H1 (cell line): ENCODE data around the gene RMND1. TPM values are rescaled to one million over a fixed set of nuclear protein-coding genes. Genes with fewer than 3 reads are reported as not detected.

Source experiments
- BCL11A ChIP-seq, 2 experiments: IDR thresholded peaks; one replicate each; pipeline ENCODE4 v1.6.1; 2011; ENCODE audit warnings: low read depth in 2 of 2, low read length in 2 of 2, mild to moderate bottlenecking in 2 of 2
- EGR1 ChIP-seq: IDR thresholded peaks from 2 replicates; pipeline ENCODE4 v1.6.1; 2011; ENCODE audit warnings: low read depth, low read length, borderline replicate concordance
- FOSL1 ChIP-seq: IDR thresholded peaks from 2 replicates; pipeline ENCODE4 v1.6.1; 2011; ENCODE audit warnings: mild to moderate bottlenecking, low read depth, low read length, moderate library complexity; ENCODE audit not compliant: insufficient read depth
- HDAC2 ChIP-seq, 2 experiments: fragments of 300-600 bp in 1 of 2; sonication (generic) in 1 of 2; IDR thresholded peaks; 2 replicates each; pipeline ENCODE4 v1.6.1; 2011 to 2012; ENCODE audit warnings: low read depth in 2 of 2, low read length in 2 of 2, mild to moderate bottlenecking in 2 of 2, moderate library complexity in 2 of 2, borderline replicate concordance in 1 of 2, inconsistent platforms in 1 of 2
- KDM1A ChIP-seq: fragments of 200-600, 300-600 bp; sonication (generic); IDR thresholded peaks from 2 replicates; pipeline ENCODE4 v1.7.1; 2016; ENCODE audit warnings: mild to moderate bottlenecking, low read length, borderline replicate concordance
- PHF8 ChIP-seq: fragments of 200-600 bp; sonication (generic); conservative IDR thresholded peaks from 2 replicates; pipeline ENCODE4 v1.7.1; 2012; ENCODE audit warnings: low read depth, mild to moderate bottlenecking, inconsistent platforms, low read length, moderate library complexity
- SIN3A ChIP-seq, 2 experiments: IDR thresholded peaks in 1 of 2; conservative IDR thresholded peaks in 1 of 2; 2 replicates each; pipeline ENCODE4 v1.6.1; 2011 to 2012; ENCODE audit warnings: low read length in 2 of 2, improper control_type of control experiment in 1 of 2, low read depth in 1 of 2, mild to moderate bottlenecking in 1 of 2
- YY1 ChIP-seq: IDR thresholded peaks from 2 replicates; pipeline ENCODE4 v1.6.1; 2011; ENCODE audit warnings: low read depth, mild to moderate bottlenecking, low read length
- polyA plus RNA-seq, 7 experiments: library from polyadenylated mRNA; depleted of rRNA in 3 of 7; stranded (reverse) in 5 of 7; unstranded in 2 of 7; fragments of >200 nt in 5 of 7; fragments of 200-250 nt in 2 of 7; gene quantifications; 1 replicate in 5 of 7; 2 replicates in 1 of 7; 4 replicates in 1 of 7; pipeline versions ENCODE4 v1.2.1 to v1.2.3, GENCODE V29; 2011 to 2013; ENCODE audit warnings: missing spikeins in 2 of 7, mixed read lengths in 2 of 7
- total RNA-seq: library from RNA; stranded (reverse); fragmentation: NEBNext Ultra II Directional; extraction: Animal tissue kit (Norgen Biotek cat#: 25700); gene quantifications from 2 replicates; pipeline ENCODE4 v1.2.1, GENCODE V29; 2021
- TF ChIP-seq, protein P1 (sequence below): fragments of 300-600 bp; sonication (generic); IDR thresholded peaks from 2 replicates; pipeline ENCODE4 v1.7.1; 2012; ENCODE audit warnings: low read length, moderate library complexity, mild to moderate bottlenecking, inconsistent platforms; ENCODE audit not compliant: insufficient replicate concordance

Gene RMND1
- total and polyA plus RNA-seq, 2 of the 8 experiments (the other 6 are each of a cell fraction or from before 2014, with no cell fraction given), result 7.3 to 21.9 TPM

DNA sequence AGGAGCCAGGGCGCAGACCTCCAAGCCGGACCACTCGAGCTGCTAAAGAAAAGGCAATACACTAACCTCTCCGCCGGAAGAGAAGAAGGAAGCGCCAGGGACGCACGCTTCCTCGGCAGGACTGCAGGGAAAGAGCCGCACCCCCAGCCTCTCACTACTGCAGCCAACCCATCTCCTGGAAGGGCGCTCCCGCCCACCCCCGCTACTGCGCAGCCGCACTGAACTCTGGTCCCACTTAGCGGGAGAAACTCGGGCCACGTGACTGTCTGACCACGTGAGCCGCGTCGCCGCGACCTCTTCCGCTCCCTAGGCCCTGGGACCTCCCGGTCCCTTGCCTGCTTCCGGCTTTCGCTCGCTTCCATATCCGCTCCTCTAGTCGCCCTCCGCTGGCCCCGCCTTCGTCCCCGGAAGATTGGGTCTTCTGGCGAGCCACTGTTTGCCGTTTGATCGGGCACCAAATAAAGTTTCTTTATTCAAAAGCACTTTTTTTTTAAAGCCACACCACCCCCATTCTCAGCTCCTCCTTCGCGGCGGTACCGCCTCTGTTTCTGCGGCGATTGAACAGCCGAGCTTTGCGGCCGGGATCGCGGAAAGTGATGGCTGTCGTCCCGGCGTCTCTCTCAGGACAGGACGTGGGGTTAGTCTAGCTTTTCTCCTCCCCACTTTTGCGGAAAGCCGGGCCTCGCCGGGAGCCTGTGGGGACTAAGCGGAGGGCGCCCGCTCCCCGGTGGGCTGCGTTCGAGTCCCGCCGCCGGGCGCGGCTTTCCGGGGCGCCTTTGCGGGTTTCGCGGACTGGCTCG, at the start of gene RMND1 (continued):
- TF ChIP-seq, protein P1, sequence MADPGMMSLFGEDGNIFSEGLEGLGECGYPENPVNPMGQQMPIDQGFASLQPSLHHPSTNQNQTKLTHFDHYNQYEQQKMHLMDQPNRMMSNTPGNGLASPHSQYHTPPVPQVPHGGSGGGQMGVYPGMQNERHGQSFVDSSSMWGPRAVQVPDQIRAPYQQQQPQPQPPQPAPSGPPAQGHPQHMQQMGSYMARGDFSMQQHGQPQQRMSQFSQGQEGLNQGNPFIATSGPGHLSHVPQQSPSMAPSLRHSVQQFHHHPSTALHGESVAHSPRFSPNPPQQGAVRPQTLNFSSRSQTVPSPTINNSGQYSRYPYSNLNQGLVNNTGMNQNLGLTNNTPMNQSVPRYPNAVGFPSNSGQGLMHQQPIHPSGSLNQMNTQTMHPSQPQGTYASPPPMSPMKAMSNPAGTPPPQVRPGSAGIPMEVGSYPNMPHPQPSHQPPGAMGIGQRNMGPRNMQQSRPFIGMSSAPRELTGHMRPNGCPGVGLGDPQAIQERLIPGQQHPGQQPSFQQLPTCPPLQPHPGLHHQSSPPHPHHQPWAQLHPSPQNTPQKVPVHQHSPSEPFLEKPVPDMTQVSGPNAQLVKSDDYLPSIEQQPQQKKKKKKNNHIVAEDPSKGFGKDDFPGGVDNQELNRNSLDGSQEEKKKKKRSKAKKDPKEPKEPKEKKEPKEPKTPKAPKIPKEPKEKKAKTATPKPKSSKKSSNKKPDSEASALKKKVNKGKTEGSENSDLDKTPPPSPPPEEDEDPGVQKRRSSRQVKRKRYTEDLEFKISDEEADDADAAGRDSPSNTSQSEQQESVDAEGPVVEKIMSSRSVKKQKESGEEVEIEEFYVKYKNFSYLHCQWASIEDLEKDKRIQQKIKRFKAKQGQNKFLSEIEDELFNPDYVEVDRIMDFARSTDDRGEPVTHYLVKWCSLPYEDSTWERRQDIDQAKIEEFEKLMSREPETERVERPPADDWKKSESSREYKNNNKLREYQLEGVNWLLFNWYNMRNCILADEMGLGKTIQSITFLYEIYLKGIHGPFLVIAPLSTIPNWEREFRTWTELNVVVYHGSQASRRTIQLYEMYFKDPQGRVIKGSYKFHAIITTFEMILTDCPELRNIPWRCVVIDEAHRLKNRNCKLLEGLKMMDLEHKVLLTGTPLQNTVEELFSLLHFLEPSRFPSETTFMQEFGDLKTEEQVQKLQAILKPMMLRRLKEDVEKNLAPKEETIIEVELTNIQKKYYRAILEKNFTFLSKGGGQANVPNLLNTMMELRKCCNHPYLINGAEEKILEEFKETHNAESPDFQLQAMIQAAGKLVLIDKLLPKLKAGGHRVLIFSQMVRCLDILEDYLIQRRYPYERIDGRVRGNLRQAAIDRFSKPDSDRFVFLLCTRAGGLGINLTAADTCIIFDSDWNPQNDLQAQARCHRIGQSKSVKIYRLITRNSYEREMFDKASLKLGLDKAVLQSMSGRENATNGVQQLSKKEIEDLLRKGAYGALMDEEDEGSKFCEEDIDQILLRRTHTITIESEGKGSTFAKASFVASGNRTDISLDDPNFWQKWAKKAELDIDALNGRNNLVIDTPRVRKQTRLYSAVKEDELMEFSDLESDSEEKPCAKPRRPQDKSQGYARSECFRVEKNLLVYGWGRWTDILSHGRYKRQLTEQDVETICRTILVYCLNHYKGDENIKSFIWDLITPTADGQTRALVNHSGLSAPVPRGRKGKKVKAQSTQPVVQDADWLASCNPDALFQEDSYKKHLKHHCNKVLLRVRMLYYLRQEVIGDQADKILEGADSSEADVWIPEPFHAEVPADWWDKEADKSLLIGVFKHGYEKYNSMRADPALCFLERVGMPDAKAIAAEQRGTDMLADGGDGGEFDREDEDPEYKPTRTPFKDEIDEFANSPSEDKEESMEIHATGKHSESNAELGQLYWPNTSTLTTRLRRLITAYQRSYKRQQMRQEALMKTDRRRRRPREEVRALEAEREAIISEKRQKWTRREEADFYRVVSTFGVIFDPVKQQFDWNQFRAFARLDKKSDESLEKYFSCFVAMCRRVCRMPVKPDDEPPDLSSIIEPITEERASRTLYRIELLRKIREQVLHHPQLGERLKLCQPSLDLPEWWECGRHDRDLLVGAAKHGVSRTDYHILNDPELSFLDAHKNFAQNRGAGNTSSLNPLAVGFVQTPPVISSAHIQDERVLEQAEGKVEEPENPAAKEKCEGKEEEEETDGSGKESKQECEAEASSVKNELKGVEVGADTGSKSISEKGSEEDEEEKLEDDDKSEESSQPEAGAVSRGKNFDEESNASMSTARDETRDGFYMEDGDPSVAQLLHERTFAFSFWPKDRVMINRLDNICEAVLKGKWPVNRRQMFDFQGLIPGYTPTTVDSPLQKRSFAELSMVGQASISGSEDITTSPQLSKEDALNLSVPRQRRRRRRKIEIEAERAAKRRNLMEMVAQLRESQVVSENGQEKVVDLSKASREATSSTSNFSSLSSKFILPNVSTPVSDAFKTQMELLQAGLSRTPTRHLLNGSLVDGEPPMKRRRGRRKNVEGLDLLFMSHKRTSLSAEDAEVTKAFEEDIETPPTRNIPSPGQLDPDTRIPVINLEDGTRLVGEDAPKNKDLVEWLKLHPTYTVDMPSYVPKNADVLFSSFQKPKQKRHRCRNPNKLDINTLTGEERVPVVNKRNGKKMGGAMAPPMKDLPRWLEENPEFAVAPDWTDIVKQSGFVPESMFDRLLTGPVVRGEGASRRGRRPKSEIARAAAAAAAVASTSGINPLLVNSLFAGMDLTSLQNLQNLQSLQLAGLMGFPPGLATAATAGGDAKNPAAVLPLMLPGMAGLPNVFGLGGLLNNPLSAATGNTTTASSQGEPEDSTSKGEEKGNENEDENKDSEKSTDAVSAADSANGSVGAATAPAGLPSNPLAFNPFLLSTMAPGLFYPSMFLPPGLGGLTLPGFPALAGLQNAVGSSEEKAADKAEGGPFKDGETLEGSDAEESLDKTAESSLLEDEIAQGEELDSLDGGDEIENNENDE, result no peak
- TF ChIP-seq PHF8, result peak; percentile 89
- peak; percentile 93 for TF ChIP-seq EGR1
- peak; percentile 28 to 35; a peak in 1 of 4 replicates for TF ChIP-seq HDAC2 (IDR thresholded peaks at IDR 0.05; ENCODE audit: borderline replicate concordance in 1 of 2, low read depth in 2 of 2, low read length in 2 of 2)
- peak; percentile 25 to 64; a peak in 1 of 4 replicates for TF ChIP-seq SIN3A (conservative IDR thresholded peaks at IDR 0.05 in 1 of 2, IDR thresholded peaks at IDR 0.05 in 1 of 2; ENCODE audit: low read depth in 1 of 2, low read length in 2 of 2)
- 0 out of 2 replicates have a peak, but pooled peaks have one; percentile 6 for TF ChIP-seq KDM1A
- peak; percentile 56 for TF ChIP-seq YY1
- TF ChIP-seq FOSL1, result no peak
- TF ChIP-seq BCL11A (IDR thresholded peaks at IDR 0.05; ENCODE audit: low read depth in 2 of 2, low read length in 2 of 2), result no peak
